A673 (cell line): ENCODE data around the gene KMT2C. TPM values are rescaled to one million over a fixed set of nuclear protein-coding genes. Genes with fewer than 3 reads are reported as not detected.
A peak's percentile ranks its signal among the peaks of the same experiment; 100 is the strongest.

Experiments
- BruUV-seq: library from RNA; stranded (reverse); fragments of 400-500 nt; replicated peaks from 2 replicates; lab custom pipeline; 2021; lab: Mats Ljungman, UMichigan
- CTCF ChIA-PET: fragments of 300-600 bp; sonication (Branson Sonifier 250); formaldehyde crosslinking; loops from one replicate; lab custom pipeline; 2022; ENCODE audit warnings: antibody characterized with exemption; lab: Charles Lee
- POLR2A ChIA-PET: fragments of 300-600 bp; sonication (Branson Sonifier 250); formaldehyde crosslinking; loops from one replicate; lab custom pipeline; 2022; ENCODE audit warnings: antibody characterized with exemption; ENCODE audit not compliant: low non-redundant PET; lab: Charles Lee
- DNase-seq: peaks from one replicate; pipeline ENCODE4 v3.0.0-alpha.2; 2015; ENCODE audit warnings: low spot score
- H3K27ac ChIP-seq: fragments of 200-600 bp; sonication (generic); 2 replicates; pipeline ENCODE4 v1.5.1; 2016; ENCODE audit warnings: mixed run types, low read depth, mild to moderate bottlenecking, mixed read lengths, antibody characterized with exemption, low read length; ENCODE audit not compliant: poor library complexity, severe bottlenecking
- H3K27me3 ChIP-seq: fragments of 200-600 bp; sonication (generic); replicated peaks from 2 replicates; pipeline ENCODE4 v1.6.1; 2017; ENCODE audit warnings: mixed run types, low read depth, mild to moderate bottlenecking, mixed read lengths, antibody characterized with exemption, low read length; ENCODE audit not compliant: insufficient read depth, poor library complexity
- H3K36me3 ChIP-seq: fragments of 200-600 bp; sonication (generic); 2 replicates; pipeline ENCODE4 v1.6.1; 2016; ENCODE audit warnings: mixed run types, mild to moderate bottlenecking, mixed read lengths, antibody characterized with exemption, low read length; ENCODE audit not compliant: insufficient read depth, poor library complexity, severe bottlenecking
- H3K4me1 ChIP-seq: fragments of 200-600 bp; sonication (generic); 2 replicates; pipeline ENCODE4 v1.6.1; 2017; ENCODE audit warnings: mixed run types, mild to moderate bottlenecking, mixed read lengths, antibody characterized with exemption, low read length; ENCODE audit not compliant: insufficient read depth, poor library complexity, severe bottlenecking
- H3K4me3 ChIP-seq: fragments of 200-600 bp; sonication (generic); 2 replicates; pipeline ENCODE4 v1.5.1; 2016; ENCODE audit warnings: low read depth, mixed run types, mild to moderate bottlenecking, mixed read lengths, low read length; ENCODE audit not compliant: poor library complexity, severe bottlenecking
- H3K9me3 ChIP-seq: fragments of 200-600 bp; sonication (generic); 2 replicates; pipeline ENCODE4 v1.6.1; 2016; ENCODE audit warnings: mixed run types, low read depth, mild to moderate bottlenecking, mixed read lengths, antibody characterized with exemption, low read length; ENCODE audit not compliant: poor library complexity, severe bottlenecking
- EZH2 ChIP-seq: fragments of 200-600 bp; sonication (generic); IDR thresholded peaks from 2 replicates; pipeline ENCODE4 v1.6.1; 2017; ENCODE audit warnings: borderline replicate concordance, low read depth, mild to moderate bottlenecking, mixed read lengths, antibody characterized with exemption, low read length; ENCODE audit not compliant: poor library complexity, severe bottlenecking
- intact Hi-C: fragments of 100-400 bp; cut with micrococcal nuclease; formaldehyde crosslinking; loops from one replicate; pipeline ENCODE4 v1.10.0; 2022; ENCODE audit not compliant: unreplicated experiment
- total RNA-seq: library from RNA; stranded (reverse); gene quantifications from 2 replicates; pipeline ENCODE4 v1.2.3, GENCODE V29; 2021
- TF ChIP-seq, protein P1 (sequence below): fragments of 300-800, 200-600 bp; sonication (generic); conservative IDR thresholded peaks from 2 replicates; pipeline ENCODE4 v1.5.1; 2017; ENCODE audit warnings: low read depth, mild to moderate bottlenecking, antibody characterized with exemption, low read length, moderate library complexity, mixed read lengths

The KMT2C gene
- total RNA-seq, 1 experiment from 2014 or later = 52.9 TPM

- Histone ChIP-seq H3K27ac (peak overlapping the region; percentile 63), H3K27me3 (no peaks in the 10 kb centered on the region), H3K36me3 (peaks cover 11% of the 10 kb centered on the region), H3K4me3 (peak overlapping the region; percentile 6), H3K9me3 (no peaks in the 10 kb centered on the region), H3K4me1 (peaks cover 41% of the 10 kb centered on the region)
- no peak for TF ChIP-seq EZH2
- TF ChIP-seq, protein P1, sequence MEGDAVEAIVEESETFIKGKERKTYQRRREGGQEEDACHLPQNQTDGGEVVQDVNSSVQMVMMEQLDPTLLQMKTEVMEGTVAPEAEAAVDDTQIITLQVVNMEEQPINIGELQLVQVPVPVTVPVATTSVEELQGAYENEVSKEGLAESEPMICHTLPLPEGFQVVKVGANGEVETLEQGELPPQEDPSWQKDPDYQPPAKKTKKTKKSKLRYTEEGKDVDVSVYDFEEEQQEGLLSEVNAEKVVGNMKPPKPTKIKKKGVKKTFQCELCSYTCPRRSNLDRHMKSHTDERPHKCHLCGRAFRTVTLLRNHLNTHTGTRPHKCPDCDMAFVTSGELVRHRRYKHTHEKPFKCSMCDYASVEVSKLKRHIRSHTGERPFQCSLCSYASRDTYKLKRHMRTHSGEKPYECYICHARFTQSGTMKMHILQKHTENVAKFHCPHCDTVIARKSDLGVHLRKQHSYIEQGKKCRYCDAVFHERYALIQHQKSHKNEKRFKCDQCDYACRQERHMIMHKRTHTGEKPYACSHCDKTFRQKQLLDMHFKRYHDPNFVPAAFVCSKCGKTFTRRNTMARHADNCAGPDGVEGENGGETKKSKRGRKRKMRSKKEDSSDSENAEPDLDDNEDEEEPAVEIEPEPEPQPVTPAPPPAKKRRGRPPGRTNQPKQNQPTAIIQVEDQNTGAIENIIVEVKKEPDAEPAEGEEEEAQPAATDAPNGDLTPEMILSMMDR = no peak
- intact Hi-C loops = no loop called here
- peak; percentile 96 for DNase-seq
- ChIA-PET CTCF (no interaction called here), POLR2A (no interaction called here)
- BruUV-seq = no TSS peak
Measured at GRCh38 chr7:152313831-152314604, 121.8 kb downstream of the KMT2C start.

- Histone ChIP-seq H3K4me1 (peaks cover 41% of the 10 kb centered on the region), H3K9me3 (no peaks in the 10 kb centered on the region), H3K27me3 (no peaks in the 10 kb centered on the region), H3K4me3 (no peak overlapping the region), H3K27ac (no peak overlapping the region), H3K36me3 (peaks cover 11% of the 10 kb centered on the region)
- BruUV-seq = no TSS peak
- intact Hi-C loops = no loop called here
- TF ChIP-seq, protein P1 = no peak
- TF ChIP-seq EZH2 = no peak
- POLR2A ChIA-PET = no interaction called here
- CTCF ChIA-PET = no interaction called here
- no peak for DNase-seq
Measured at GRCh38 chr7:152313217-152313616, 122.6 kb downstream of the KMT2C start.

GRCh38 chr7:152312316-152312715 lies 123.5 kb downstream of the KMT2C start:
- TF ChIP-seq EZH2 = no peak
- TF ChIP-seq, protein P1 = no peak
- Histone ChIP-seq H3K4me1 (peaks cover 41% of the 10 kb centered on the region), H3K9me3 (no peaks in the 10 kb centered on the region), H3K27me3 (no peaks in the 10 kb centered on the region), H3K36me3 (peaks cover 11% of the 10 kb centered on the region), H3K27ac (peak overlapping the region; percentile 22), H3K4me3 (no peak overlapping the region)
- POLR2A ChIA-PET = no interaction called here
- no peak for DNase-seq
- BruUV-seq = no TSS peak
- CTCF ChIA-PET = no interaction called here
- intact Hi-C loops = no loop called here
